ENCODE data around the gene CACNB1. TPM values are rescaled to one million over a fixed set of nuclear protein-coding genes. Genes with fewer than 3 reads are reported as not detected.

Gene CACNB1
- total RNA-seq, 1 experiment from 2014 or later, result 20.0 TPM

DNA sequence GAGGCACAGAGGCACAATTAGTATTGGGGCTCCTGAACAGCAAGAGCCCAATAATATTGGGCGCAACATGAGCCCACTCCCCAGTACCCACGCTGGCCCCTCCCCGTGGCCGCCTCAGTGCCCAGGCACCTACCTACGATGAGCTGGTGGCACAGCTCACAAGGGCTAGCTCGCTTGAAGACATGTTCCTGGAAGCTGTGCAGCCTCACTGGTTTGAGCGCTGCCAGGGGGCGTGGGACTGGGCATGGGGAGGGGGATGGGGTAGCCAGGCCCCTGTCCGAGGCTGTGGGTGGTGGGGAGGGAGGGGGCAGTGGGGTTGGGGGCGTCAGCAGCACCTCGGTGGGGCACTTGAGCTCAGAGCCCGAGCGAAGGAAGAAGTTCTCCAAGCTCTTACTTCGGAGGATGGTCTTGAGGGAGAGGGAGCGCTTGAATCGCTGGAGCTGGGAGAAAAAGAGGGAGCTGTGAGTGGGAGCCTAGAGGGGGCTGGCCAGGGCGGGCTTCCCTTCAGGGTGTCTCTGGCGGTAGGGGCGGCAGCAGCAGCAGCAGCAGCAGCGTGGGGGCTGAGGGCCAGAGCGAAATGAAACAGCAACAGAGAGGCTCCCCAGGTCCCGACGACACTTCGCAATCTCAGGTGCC lies 20.4 kb upstream of the CACNB1 start:
- Histone ChIP-seq H3T11ph (ENCODE audit: low read length) (no peak overlapping the region), H3K23me2 (ENCODE audit: insufficient read length, low read depth, low read length, poor library complexity, severe bottlenecking) (no peaks in the 10 kb centered on the region), H3K9ac (ENCODE audit: extremely low read depth, insufficient read length, low read length) (no peak overlapping the region), H3K27ac (ENCODE audit: insufficient read length, low read depth, low read length) (no peak overlapping the region), H3K79me2 (ENCODE audit: insufficient read depth, low read length) (no peaks in the 10 kb centered on the region), H4K5ac (ENCODE audit: insufficient read length, low read depth, low read length) (no peak overlapping the region), H3K4ac (ENCODE audit: low read depth, low read length) (no peak overlapping the region), H3K4me1 (ENCODE audit: insufficient read depth, low read length) (no peaks in the 10 kb centered on the region), H3K18ac (ENCODE audit: insufficient read length, low read depth, low read length) (no peak overlapping the region), H3K9me3 (ENCODE audit: control insufficient read depth, low read depth, low read length) (no peaks in the 10 kb centered on the region), H3K4me2 (ENCODE audit: insufficient read depth, insufficient read length, low read length) (no peak overlapping the region), H2BK120ac (ENCODE audit: low read depth, low read length, poor library complexity, severe bottlenecking) (no peak overlapping the region), H3K27me3 (ENCODE audit: insufficient read depth, low read length) (no peaks in the 10 kb centered on the region; the same call in 1 of the 2 replicates), H4K8ac (replicated peaks; ENCODE audit: insufficient read length, low read depth, low read length) (no peak overlapping the region), H2BK5ac (ENCODE audit: insufficient read length, low read length) (no peak overlapping the region), H3K79me1 (ENCODE audit: insufficient read depth, low read depth, low read length, poor library complexity, severe bottlenecking) (no peaks in the 10 kb centered on the region), H2AFZ (ENCODE audit: low read length) (no peak overlapping the region), H3K23ac (ENCODE audit: insufficient read length, low read depth, low read length) (no peak overlapping the region), H4K20me1 (ENCODE audit: control insufficient read depth, insufficient read depth, insufficient read length) (no peaks in the 10 kb centered on the region), H2AK5ac (ENCODE audit: insufficient read length, low read length) (no peak overlapping the region), H4K91ac (ENCODE audit: insufficient read length, low read depth, low read length) (no peak overlapping the region), H3K14ac (ENCODE audit: insufficient read depth, low read length) (no peak overlapping the region; the same call in 1 of the 2 replicates), H2BK20ac (ENCODE audit: low read depth, low read length, poor library complexity, severe bottlenecking) (no peak overlapping the region), H2BK15ac (ENCODE audit: low read depth, low read length) (no peak overlapping the region), H2BK12ac (ENCODE audit: insufficient read length, low read depth, low read length) (no peak overlapping the region), H3K56ac (ENCODE audit: insufficient read length, low read depth, low read length) (no peak overlapping the region)
- DNase-seq, result no peak
- H3K36me3 Mint-ChIP-seq (ENCODE audit: insufficient read depth in 1 of 3, low read depth in 3 of 3), result no peaks in the 10 kb centered on the region; a peak in 2 of 7 replicates
- peaks cover 9 to 22% of the 10 kb centered on the region in 2 experiments for H3K4me1 Mint-ChIP-seq
- H3K27ac Mint-ChIP-seq, result no peak overlapping the region
- WGBS (ENCODE audit: extremely low coverage, insufficient read length, low lambda C conversion rate), result no CpG with 5 or more reads among the region's 24 CpGs
- peak overlapping the region in 1 of 2 experiments; percentile 63; a peak in 3 of 5 replicates for H3K4me3 Mint-ChIP-seq
- H3K9me3 Mint-ChIP-seq, result no peaks in the 10 kb centered on the region
- H3K27me3 Mint-ChIP-seq (ENCODE audit: low read depth), result peaks cover 65% of the 10 kb centered on the region
- no peak for TF ChIP-seq CTCF (conservative IDR thresholded peaks at IDR 0.05)

All from H9 (cell line).